ENCODE measurements around the gene SLC25A19. TPM values are rescaled to one million over a fixed set of nuclear protein-coding genes. Genes with fewer than 3 reads are reported as not detected.

The SLC25A19 gene
- total RNA-seq, 2 donors from 2014 or later = 74.4 to 110 TPM

DNA sequence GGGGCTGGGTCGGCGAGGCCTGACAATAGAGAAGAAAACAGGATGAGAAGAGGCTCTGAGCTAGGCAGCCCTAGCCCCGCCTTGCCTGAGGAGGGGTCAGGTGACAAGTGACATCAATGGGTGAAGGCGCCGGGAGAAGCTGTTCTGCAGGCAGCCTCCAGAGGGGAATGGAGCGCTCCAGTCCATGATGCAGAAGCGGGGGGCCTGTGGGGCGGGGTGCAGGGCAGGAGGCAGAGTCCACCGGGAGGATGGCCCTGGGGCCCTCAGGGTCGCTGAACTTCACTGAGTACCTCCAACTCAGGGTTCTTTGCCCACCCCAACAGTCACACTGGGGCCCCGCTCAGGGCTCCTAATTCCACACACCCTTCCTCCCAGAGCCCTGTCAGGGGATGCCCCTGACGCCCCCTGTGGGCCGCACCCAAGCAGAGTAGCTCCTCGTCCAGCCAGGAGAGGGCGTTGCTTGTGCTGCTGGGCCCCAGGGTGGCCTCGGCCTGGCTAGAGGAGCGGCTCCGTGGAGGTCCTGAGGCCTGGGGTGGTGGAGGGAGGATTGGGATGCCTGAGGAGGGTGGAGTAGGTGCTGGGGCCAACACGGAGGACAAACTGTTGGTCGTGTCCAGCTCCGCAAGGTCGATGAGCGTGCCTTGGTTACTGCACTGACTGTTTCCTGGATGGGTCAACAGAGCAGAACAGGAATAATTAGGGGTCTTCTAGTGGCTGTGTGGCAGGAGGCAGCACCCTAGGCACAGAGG, 48.7 kb downstream of the SLC25A19 start:
- peaks cover 8 to 10% of the 10 kb centered on the region in 2 donors for H3K36me3 Mint-ChIP-seq
- H3K9me3 Mint-ChIP-seq = no peaks in the 10 kb centered on the region
- ATAC-seq (peak in 1 of 2 donors; percentile 61), DNase-seq (ENCODE audit: low spot score in 2 of 2) (peak in 1 of 2 donors; percentile 63)
- peak overlapping the region; percentile 57 to 95 for H3K27ac Mint-ChIP-seq

DNA sequence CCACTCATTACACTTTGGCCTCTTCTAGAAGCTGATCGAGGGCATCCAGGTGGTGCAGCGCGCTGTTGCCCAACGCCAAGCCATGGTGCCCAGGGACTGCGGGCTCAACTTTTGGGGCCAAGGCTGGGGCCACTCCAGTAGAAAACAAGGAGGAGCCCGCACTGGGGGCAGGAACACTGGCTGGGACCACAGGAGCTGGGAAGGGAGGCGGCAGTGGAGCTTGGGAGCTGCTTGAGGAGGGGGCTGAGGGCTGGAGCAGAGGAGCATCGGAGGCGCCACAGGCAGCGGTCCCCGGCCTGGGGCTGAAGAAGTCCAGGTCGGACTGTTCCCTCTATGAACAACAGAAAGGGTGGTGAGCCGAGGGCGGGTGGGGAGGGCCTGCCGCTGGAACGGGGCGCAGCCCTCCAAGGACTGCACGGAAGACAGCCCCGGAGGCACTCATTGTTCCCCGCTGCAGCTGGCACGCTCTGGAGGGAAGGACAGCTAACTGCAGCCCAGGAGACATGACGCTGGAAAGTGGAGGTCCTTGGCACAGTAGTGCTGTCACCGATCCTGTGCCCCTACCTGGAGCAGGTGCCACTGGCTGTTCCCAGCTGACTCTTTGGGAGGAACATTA, 49.3 kb downstream of the SLC25A19 start:
- peaks cover 8 to 10% of the 10 kb centered on the region in 2 donors for H3K36me3 Mint-ChIP-seq
- ATAC-seq = no peak

DNA sequence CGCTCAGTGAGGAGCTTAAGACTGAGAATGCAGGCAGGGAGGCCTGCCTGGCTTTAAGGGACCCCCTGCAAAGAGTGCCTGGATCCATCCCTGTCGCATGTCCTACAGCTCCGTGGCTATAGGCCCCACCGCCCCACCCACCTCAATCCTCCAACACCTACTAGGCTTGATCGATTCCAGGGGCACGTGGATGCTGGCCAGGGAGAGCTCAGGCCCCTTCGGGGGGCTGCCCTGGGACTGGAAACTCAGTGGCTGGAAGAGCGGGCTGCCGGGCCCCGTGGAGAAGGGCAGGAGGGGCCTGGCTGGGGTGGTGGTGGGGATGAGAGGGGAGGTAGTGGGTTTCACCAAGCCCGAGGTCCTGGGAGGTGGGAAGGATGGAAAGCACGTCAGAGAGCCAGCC, 50.0 kb downstream of the SLC25A19 start:
- ATAC-seq (peak in 1 of 2 donors; percentile 2), DNase-seq (ENCODE audit: low spot score in 2 of 2) (no peak)
- Mint-ChIP-seq H3K27ac (peak overlapping the region in 1 of 2 donors; percentile 57), H3K36me3 (peaks cover 8 to 10% of the 10 kb centered on the region in 2 donors), H3K9me3 (no peaks in the 10 kb centered on the region)

More for the DNA sequence above, 49.3 kb downstream of the SLC25A19 start:
- no peak for DNase-seq (ENCODE audit: low spot score in 2 of 2)
- Mint-ChIP-seq H3K9me3 (no peaks in the 10 kb centered on the region), H3K27ac (peak overlapping the region; percentile 57 to 95)

DNA sequence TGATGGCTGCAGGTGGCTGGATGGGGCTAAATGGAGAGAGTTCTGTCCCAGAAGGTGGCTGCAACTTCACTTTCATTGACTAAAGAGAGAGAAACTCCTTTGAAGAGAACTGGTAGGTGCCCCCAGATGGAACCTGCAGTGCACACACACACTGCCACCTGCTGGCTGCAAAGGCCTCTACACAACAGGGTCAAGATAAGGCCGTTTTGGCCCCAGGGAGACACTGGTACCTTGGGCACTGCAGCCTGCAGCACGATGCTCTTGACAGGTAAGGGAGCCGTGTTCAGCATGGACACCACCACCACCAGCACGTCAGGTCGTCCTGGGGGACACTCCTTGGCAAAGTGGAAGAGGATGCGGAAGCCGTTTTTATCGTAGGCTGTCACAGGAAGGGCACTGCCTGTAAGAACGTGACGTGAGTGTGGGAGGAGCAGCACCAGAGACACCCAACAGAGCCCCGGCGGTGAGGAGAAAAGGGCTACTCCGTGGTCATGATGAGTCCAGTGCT, 50.5 kb downstream of the SLC25A19 start:
- peak; percentile 75 to 77 for ATAC-seq

DNA sequence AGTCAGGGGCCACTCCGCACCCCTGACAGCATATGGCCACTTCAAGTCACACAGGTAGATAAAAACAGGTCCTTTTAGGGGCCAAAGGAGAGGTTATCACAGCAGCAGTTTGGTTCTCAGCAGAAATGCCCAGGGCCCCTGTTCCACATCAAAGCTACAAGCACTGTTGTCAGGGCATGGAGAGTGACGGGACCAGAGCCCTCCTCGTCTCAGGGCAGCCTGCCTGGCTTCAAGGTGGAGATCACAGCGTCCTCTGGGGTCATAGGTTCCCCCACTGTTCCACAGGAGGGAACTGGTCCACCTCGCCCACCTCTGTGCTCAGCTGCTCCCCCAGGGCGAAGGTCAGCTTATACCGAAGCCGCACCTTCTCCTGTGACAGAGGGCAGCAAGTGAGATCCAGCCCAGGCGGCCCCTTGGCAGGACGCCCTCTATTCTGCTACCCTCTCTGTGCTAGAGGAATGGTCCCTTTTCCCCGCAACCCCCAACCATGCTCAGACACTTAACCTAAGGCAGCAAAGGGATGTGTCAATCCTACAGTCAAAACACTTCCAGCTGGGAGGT, 51.1 kb downstream of the SLC25A19 start:
- Mint-ChIP-seq H3K27ac (peak overlapping the region in 1 of 2 donors; percentile 65), H3K9me3 (no peaks in the 10 kb centered on the region), H3K36me3 (peaks cover 5 to 8% of the 10 kb centered on the region in 2 donors)
- ATAC-seq (no peak), DNase-seq (ENCODE audit: low spot score in 2 of 2) (no peak)

More for the DNA sequence above, 50.5 kb downstream of the SLC25A19 start:
- no peaks in the 10 kb centered on the region for H3K9me3 Mint-ChIP-seq
- peak in 1 of 2 donors; percentile 64 for DNase-seq (ENCODE audit: low spot score in 2 of 2)
- H3K27ac Mint-ChIP-seq = peak overlapping the region; percentile 49 to 96
- peaks cover 8 to 10% of the 10 kb centered on the region in 2 donors for H3K36me3 Mint-ChIP-seq

DNA sequence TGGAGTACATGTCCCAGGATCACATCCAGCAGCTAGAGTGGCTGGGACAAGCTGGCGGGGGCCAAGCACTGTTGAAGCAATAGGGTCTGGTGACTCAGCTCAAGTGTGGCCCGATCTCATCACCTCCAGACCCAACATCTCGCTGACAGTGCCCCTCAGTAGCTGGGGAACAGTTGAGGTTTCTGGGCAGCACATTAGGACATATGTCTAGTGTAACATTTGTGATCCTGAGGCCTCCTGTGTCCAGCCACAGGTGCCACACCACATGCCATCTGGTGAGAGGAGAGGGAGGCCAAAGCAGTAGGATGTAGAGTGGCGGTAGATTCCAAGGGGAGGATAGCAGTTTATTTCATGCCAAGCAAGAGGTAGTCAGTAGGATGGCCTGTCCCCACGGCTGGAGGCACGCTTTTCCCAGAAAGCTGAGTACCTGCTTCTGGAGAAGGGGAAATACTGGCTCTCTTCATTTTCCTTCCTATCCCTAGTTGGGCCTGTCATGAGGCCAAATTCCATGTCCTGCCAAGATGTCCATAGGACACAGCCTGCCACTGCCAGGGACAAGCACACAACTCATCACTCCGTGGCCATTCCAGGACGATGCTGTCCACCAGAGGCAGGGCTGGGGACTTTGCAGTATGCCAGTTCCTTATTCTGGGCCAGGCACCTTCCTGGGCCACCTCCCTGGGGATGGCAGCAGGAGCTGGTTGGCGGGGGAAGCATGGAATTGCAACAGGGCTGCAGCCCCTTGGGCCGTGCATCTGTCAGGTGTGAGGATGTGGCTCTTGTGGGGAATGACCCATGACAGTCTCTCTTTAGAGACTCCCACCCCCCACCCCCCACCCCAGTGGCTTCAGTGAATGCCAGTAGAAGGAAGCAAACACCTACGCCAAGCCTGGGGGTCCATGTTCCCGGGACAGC, 51.9 kb downstream of the SLC25A19 start:
- DNase-seq (ENCODE audit: low spot score in 2 of 2) (no peak), ATAC-seq (no peak)
- Mint-ChIP-seq H3K9me3 (no peaks in the 10 kb centered on the region), H3K36me3 (peaks cover 4 to 5% of the 10 kb centered on the region in 2 donors), H3K27ac (peak overlapping the region in 1 of 2 donors; percentile 87)

DNA sequence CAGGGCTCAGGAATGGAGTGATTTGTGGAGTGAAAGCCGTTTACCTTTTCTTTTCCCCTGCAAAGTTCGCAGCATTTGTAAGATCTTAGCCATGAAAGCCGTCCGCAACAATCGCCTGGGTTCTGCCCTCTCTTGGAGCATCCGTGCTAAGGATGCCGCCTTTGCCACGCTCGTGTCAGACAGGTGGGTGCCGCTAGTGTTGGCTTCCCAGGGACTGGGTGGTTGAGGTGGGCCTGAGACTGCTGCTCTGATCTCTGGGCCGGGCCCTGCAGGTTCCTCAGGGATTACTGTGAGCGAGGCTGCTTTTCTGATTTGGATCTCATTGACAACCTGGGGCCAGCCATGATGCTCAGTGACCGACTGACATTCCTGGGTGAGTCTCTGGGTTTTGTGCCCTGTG, 56.4 kb downstream of the SLC25A19 start:
- no peak for ATAC-seq
- no peaks in the 10 kb centered on the region for H3K9me3 Mint-ChIP-seq
- H3K27ac Mint-ChIP-seq = no peak overlapping the region
- H3K36me3 Mint-ChIP-seq = no peaks in the 10 kb centered on the region
- no peak for DNase-seq (ENCODE audit: low spot score in 2 of 2)

DNA sequence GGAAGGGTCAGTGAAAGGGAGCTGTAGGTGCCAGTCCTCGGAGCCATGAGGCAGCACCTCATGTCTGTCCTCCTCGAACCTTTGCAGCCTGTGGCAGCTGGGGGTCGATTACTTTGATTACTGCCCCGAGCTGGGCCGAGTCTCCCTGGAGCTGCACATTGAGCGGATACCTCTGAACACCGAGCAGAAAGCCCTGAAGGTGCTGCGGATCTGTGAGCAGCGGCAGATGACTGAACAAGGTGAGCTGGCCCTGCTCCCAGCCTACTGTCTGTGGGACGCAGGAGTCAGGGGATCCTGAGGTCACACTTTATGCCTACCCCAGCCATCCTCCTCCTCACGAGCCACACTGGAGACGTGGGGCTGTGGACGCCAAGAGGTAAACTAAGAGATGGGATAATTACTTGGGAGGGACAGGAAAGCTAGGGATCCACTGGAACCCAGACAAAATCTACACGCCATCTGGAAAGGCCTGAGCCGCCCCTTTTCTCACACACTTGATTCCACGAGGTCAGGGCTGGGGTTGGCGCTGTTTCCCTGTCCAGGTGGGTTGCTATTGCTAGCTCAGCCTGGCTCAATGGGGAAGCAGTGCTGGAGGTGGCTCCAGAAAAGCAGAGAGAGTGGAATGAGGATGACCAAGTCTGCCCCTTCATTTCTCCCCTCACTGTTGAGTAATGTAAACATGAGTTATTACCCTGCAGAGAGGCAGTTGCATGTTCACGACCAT, 57.3 kb downstream of the SLC25A19 start:
- H3K9me3 Mint-ChIP-seq = no peaks in the 10 kb centered on the region
- H3K36me3 Mint-ChIP-seq = no peaks in the 10 kb centered on the region
- DNase-seq (ENCODE audit: low spot score in 2 of 2) (no peak), ATAC-seq (no peak)
- peak overlapping the region in 1 of 2 donors; percentile 65 for H3K27ac Mint-ChIP-seq

DNA sequence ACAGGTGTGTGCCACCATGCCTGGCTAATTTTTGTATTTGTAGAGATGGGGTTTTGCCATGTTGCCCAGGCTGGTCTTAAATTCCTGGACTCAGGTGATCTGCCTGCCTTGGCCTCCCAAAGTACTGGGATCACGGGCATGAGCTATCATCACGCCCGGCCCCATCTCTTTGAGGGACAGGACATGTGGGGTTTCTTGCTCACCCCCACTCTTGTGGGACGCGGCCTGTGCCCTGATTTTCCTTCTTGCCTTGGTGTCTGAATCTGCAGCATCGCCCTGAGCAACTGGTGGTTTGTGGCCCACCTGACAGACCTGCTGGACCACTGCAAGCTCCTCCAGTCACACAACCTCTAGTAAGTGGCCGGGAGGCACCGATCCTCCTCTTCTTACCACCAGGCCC, 58.2 kb downstream of the SLC25A19 start:
- Mint-ChIP-seq H3K36me3 (no peaks in the 10 kb centered on the region), H3K27ac (no peak overlapping the region)

DNA sequence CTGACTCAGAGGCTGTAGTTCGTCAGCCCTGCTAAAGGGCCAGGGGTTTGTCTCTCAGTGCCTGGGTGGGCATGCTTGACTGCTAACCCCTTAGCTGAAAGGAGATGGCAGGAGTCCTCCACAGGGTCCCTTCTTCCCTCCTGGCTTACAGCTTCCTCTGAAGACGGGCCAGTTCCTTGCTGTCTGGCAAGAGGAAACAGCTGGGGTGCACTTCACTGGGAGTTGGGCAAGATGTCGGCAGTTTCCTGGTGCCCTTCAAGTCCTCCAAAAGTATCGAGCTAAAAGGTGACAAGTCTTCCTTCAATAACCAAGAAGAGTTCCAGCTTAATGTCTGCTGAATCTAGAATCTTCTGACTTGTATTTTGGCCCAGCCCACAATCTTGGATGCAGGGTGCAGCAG, 60.4 kb downstream of the SLC25A19 start:
- DNase-seq (ENCODE audit: low spot score in 2 of 2) (no peak), ATAC-seq (no peak)
- Mint-ChIP-seq H3K36me3 (peaks cover 0 to 12% of the 10 kb centered on the region in 2 donors), H3K27ac (peak overlapping the region in 1 of 2 donors; percentile 83), H3K9me3 (no peaks in the 10 kb centered on the region)

More for the DNA sequence above, 58.2 kb downstream of the SLC25A19 start:
- DNase-seq (ENCODE audit: low spot score in 2 of 2) (no peak), ATAC-seq (no peak)
- no peaks in the 10 kb centered on the region for H3K9me3 Mint-ChIP-seq

DNA sequence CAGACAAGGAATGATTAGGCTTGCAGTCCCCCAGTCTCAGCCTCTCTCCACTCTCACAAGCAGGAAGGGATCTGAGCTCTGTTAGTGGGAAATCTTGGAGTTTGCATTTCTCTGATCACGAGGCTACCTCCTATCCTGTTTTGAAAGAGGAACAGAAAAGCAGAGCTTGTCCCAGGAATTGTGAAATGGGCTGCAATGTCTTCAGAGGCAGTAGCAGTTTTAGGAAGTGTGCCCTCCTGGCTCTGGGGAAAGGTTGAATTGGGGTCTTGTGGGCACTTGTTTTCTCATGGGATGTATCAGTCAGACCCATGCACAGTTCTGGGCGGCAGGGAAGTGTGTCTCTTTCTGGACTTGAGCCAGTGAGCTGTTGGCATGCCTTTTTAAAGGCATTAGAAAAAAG, 60.9 kb downstream of the SLC25A19 start:
- Mint-ChIP-seq H3K36me3 (peaks cover 0 to 12% of the 10 kb centered on the region in 2 donors), H3K27ac (peak overlapping the region; percentile 37 to 83), H3K9me3 (no peaks in the 10 kb centered on the region)
- ATAC-seq = no peak
- DNase-seq (ENCODE audit: low spot score in 2 of 2) = no peak

DNA sequence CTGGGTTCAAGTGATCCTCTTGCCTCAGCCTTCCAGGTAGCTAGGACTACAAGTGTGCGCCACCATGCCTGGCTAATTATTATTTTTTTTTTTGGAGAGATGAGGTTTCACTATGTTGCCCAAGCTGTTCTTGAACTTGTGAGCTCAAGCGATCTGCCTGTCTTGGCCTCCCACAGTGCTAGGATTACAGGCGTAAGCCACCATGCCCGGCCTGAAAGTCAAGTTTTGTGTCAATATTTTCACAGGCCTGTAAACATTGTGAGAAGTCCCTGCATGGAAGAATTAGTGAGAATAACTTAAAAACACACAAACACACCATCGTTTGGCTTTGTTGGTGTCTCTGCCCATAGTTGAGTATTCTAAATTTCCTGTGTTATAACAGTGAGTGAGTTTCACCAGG, 61.5 kb downstream of the SLC25A19 start:
- Mint-ChIP-seq H3K9me3 (no peaks in the 10 kb centered on the region), H3K36me3 (peaks cover 0 to 12% of the 10 kb centered on the region in 2 donors), H3K27ac (peak overlapping the region in 1 of 2 donors; percentile 37)
- ATAC-seq (no peak), DNase-seq (ENCODE audit: low spot score in 2 of 2) (no peak)

DNA sequence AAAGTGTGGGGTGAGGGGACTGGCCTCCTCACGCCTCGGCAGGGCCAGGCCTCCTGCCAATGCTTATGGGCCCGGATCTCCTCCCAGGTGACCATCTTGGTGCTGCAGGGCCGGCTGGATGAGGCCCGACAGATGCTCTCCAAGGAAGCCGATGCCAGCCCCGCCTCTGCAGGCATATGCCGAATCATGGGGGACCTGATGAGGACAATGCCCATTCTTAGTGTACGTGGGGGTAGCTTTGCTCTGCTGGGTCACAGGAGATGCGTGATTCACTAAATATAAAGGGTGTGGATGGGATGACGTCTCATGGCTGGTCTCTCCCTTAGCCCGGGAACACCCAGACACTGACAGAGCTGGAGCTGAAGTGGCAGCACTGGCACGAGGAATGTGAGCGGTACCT, 64.2 kb downstream of the SLC25A19 start:
- ATAC-seq = peak in 1 of 2 donors; percentile 5
- Mint-ChIP-seq H3K27ac (peak overlapping the region; percentile 23 to 92), H3K36me3 (peaks cover 0 to 12% of the 10 kb centered on the region in 2 donors), H3K9me3 (no peaks in the 10 kb centered on the region)
- no peak for DNase-seq (ENCODE audit: low spot score in 2 of 2)
